Activated CD8-positive, alpha-beta memory T cell treated with anti-CD3 and anti-CD28 coated beads, Interleukin-2, amount 50 U/mL, for 48 hours (primary cell): Measurements from ENCODE around the gene TPST1.
"Not testable (repeated sequence)": the region's sequence is repeated elsewhere in the genome, so short reads cannot be mapped to it uniquely, and the experiment has no call there.

Source experiments
- DNase-seq: peaks from one replicate; pipeline ENCODE4 v3.0.0-alpha.2; 2020

The TPST1 gene

DNA sequence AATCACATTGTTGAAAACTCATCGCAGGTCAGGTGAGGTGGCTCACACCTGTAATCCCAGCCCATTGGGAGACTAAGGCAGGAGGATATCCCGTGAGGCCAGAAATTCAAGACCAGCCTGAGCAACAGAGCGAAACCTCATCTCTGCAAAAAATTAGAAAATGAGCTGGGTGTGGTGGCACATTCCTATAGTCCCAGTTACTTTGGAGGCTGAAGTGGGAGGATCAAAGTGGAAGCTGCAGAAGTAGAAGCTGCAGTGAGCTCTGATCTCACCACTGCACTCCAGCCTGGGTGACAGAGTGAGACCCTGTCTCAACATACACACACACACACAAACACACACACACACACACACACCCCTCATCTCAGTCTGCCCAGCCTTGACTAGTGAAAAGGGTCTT is 190.9 kb downstream of the TPST1 start:
- DNase-seq, result not testable (repeated sequence)

DNA sequence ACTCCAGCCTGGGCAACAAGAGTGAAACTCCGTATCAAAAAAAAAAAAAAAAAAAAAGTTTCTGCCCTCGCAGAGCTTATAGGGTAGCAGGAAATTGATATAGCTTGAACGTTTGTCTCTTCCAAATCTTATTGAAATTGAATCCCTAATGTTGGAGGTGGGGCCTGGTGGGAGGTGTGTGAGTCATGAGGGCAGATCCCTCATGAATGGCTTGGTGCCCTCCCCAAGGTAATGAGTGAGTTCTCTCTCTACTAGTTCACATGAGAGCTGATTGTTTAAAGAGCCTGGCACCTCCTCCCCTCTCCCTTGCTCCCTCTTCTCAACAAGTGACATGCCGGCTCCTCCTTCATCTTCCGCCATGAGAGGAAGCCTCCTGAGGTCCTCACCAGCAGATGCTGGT is 193.7 kb downstream of the TPST1 start:
- DNase-seq, result not testable (repeated sequence)

DNA sequence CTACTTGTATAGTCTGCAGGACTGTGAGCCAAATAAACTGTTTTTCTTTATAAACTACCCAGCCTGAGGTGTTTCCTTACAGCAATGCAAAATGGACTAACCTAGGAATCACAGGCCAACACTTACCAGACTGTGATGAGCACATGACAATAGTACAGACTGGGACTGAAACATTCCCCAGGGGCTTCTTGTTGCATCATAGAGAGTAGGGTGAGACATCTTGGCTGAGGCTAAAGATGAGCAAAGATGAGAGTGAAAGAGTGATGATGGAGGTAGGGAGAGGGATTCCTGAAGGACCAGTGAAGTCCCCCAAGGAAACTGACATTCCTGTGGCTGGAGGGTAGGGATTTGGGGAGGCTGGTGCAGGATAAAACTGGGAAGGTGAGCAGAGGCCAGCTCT is 194.4 kb downstream of the TPST1 start:
- DNase-seq, result no peak

DNA sequence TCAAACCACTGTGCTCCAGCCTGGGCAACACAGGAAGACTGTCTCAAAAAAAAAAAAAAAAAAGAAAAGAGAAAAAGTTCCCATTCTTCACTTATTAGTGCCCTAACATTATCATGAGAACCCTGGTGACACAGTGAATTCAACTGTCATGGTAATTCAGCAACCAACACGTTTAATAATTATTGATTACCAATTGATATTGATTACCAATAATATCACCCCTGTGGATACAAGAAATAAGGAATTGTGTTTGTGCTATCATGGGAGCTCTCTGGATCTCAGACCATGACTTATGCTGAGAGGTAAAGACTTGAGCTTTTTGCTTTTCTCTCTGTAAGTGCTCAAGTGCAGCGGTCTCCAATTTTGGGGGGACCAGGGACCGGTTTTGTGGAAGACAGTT is 195.3 kb downstream of the TPST1 start:
- no peak for DNase-seq

GRCh38 chr7:66401126-66401525 is 196.0 kb downstream of the TPST1 start:
- not testable (repeated sequence) for DNase-seq

GRCh38 chr7:66401932-66402331 is 196.8 kb downstream of the TPST1 start:
- DNase-seq, result not testable (repeated sequence)

GRCh38 chr7:66403564-66403963 is 198.4 kb downstream of the TPST1 start:
- no peak for DNase-seq

GRCh38 chr7:66409493-66409892 is 204.4 kb downstream of the TPST1 start:
- DNase-seq, result no peak
